HEK293T (cell line): ENCODE measurements around the gene UBL4A.

Source experiments
- CTCF ChIA-PET: fragments of 350-600 bp; formaldehyde crosslinking; extraction: SDS; loops from one replicate; lab custom pipeline; 2021; ENCODE audit warnings: antibody characterized with exemption, inconsistent platforms; lab: Yijun Ruan, JAX
- POLR2A ChIA-PET: fragments of 350-600 bp; formaldehyde crosslinking; extraction: SDS; loops from one replicate; lab custom pipeline; 2020; ENCODE audit warnings: antibody characterized with exemption, inconsistent platforms; lab: Yijun Ruan, JAX
- DNase-seq: peaks from one replicate; pipeline ENCODE4 v3.0.0; 2012; ENCODE audit warnings: mixed read lengths; ENCODE audit errors: extremely low spot score
- ARNT ChIP-seq: fragments of 450-650 bp; IDR thresholded peaks from 2 replicates; pipeline ENCODE4 v1.6.1; 2017; ENCODE audit warnings: mild to moderate bottlenecking
- BHLHE40 ChIP-seq: fragments of 450-650 bp; IDR thresholded peaks from 2 replicates; pipeline ENCODE4 v1.6.1; 2016; ENCODE audit warnings: mild to moderate bottlenecking, moderate library complexity, borderline replicate concordance
- CTBP1 ChIP-seq: fragments of 450-650 bp; IDR thresholded peaks from 2 replicates; pipeline ENCODE4 v1.6.1; 2016; ENCODE audit warnings: borderline replicate concordance
- ELF4 ChIP-seq: fragments of 450-650 bp; IDR thresholded peaks from 2 replicates; pipeline ENCODE4 v1.6.1; 2017; ENCODE audit warnings: antibody characterized with exemption
- FOXA1 ChIP-seq: fragments of 450-650 bp; IDR thresholded peaks from 2 replicates; pipeline ENCODE4 v1.6.1; 2016; ENCODE audit warnings: mild to moderate bottlenecking
- FOXK2 ChIP-seq: fragments of 450-650 bp; IDR thresholded peaks from 2 replicates; pipeline ENCODE4 v1.6.1; 2016; ENCODE audit warnings: mild to moderate bottlenecking
- FOXM1 ChIP-seq: fragments of 450-650 bp; IDR thresholded peaks from 2 replicates; pipeline ENCODE4 v1.6.1; 2017; ENCODE audit warnings: mild to moderate bottlenecking, borderline replicate concordance
- HDGF ChIP-seq: fragments of 450-650 bp; IDR thresholded peaks from 2 replicates; pipeline ENCODE4 v1.6.1; 2017; ENCODE audit warnings: antibody characterized with exemption, borderline replicate concordance
- L3MBTL2 ChIP-seq: fragments of 450-650 bp; conservative IDR thresholded peaks from 2 replicates; pipeline ENCODE4 v1.6.1; 2016; ENCODE audit warnings: mild to moderate bottlenecking
- LEF1 ChIP-seq: fragments of 450-650 bp; IDR thresholded peaks from 2 replicates; pipeline ENCODE4 v1.6.1; 2017; ENCODE audit warnings: mild to moderate bottlenecking, borderline replicate concordance
- NFRKB ChIP-seq: fragments of 450-650 bp; IDR thresholded peaks from 2 replicates; pipeline ENCODE4 v1.6.1; 2016; ENCODE audit warnings: mild to moderate bottlenecking, moderate library complexity
- PKNOX1 ChIP-seq: fragments of 450-650 bp; IDR thresholded peaks from 2 replicates; pipeline ENCODE4 v1.6.1; 2016
- SP1 ChIP-seq: fragments of 450-650 bp; IDR thresholded peaks from 2 replicates; pipeline ENCODE4 v1.6.1; 2017
- SUZ12 ChIP-seq: fragments of 450-650 bp; IDR thresholded peaks from 2 replicates; pipeline ENCODE4 v1.6.1; 2016; ENCODE audit warnings: mild to moderate bottlenecking
- TARDBP ChIP-seq: fragments of 450-650 bp; IDR thresholded peaks from 2 replicates; pipeline ENCODE4 v1.6.1; 2016
- ZNF384 ChIP-seq: fragments of 450-650 bp; IDR thresholded peaks from 2 replicates; pipeline ENCODE4 v1.6.1; 2016

Gene UBL4A

DNA sequence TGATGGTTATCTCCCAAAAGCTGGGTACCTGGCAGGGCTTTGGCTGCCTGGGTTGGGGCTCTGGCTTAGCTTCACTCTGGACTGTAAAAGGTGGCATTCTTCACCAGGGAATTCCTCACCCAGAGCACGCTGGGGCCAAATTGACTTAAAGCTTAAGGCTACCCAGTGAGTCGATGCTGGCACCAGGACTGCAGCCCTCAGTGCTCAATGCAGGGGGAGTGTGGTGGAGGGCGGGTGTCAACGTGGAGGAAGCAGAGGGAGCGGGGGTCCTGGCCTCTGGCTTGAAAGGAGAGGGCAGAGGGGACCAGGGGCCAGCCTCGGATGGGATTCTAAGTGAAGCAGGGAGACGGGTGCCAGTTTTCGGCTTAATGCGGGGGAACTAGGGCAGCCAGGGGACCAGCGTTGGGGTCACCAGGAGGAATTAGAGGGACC lies 42.9 kb downstream of the UBL4A start:
- TF ChIP-seq ZNF384 (no peak), CTBP1 (no peak), FOXA1 (no peak)
- POLR2A ChIA-PET = interaction anchor here (0.7 to 2.4 kb wide), 9 partner anchors 8 to 46 kb away, joined by 3 to 8 read pairs (median 4); partner anchors contain the start of gene ATP6AP1
- CTCF ChIA-PET = interaction anchor here (0.5 kb wide), 1 partner anchor 18 kb away, joined by 8 read pairs; no protein-coding TSS in a partner anchor
- DNase-seq = peak; percentile 31

DNA sequence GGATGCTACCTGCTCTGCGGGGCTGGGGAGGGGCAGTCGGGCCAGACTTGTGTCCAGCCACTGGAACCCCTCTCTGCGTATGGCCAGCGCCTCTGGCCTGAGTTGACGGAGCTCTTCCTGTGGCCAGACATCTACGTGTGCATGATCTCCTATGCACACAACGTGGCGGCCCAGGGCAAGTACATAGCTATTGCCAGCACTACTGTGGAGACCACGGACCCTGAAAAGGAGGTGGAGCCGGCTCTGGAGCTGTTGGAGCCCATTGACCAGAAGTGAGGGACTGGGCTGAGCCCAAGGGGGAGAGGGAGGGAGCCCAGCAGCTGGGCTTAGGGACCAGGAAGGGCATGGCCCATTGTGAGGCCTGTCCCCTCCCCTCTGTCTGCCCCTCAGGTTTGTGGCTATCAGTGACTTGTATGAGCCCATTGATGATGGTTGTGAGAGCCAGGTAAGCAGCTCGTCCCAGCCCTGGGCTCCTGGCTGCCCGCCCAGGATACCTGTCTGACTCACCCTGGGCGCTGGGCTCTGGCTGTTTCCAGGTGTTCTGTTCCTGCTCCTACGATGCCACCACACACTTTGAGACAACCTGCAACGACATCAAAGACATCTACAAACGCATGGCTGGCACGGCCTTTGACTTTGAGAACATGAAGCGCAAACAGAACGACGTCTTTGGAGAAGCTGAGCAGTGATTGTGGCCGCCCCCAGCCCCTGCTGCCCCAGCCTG lies 44.3 kb downstream of the UBL4A start:
- ChIA-PET CTCF (no interaction called here), POLR2A (interaction anchor here (0.7 to 1.7 kb wide), 9 partner anchors 9 to 47 kb away, joined by 3 to 6 read pairs (median 4); partner anchors contain the start of genes RPL10 and UBL4A)
- TF ChIP-seq ZNF384 (no peak), SP1 (no peak), CTBP1 (no peak), ARNT (no peak), BHLHE40 (no peak), SUZ12 (no peak), NFRKB (no peak), FOXA1 (no peak), PKNOX1 (no peak), FOXM1 (no peak), ELF4 (no peak), TARDBP (no peak), LEF1 (no peak), L3MBTL2 (no peak), HDGF (no peak), FOXK2 (no peak)
- DNase-seq = no peak

DNA sequence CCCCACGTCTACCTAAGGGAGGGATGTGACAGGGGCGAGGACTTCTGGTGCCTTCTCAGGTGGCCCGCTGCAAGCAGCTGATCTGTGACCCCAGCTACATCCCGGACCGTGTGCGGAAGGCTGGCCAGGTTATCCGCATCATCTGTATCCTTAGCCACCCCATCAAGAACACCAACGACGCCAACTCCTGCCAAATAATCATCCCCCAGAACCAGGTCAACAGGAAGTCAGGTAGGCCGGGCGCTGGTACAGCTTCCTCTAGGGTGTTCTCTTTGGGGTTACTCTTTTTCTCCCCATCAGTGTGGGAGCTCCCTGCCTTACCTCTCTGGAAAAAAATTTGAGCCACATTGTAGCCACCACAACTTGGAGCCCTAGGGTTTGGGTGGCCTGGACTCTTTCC lies 44.9 kb downstream of the UBL4A start:
- TF ChIP-seq CTBP1 = no peak
- no peak for DNase-seq
- ChIA-PET CTCF (no interaction called here), POLR2A (interaction anchor here (0.7 to 1.7 kb wide), 8 partner anchors 11 to 86 kb away, joined by 3 to 6 read pairs (median 4); partner anchors contain the start of gene RPL10)

DNA sequence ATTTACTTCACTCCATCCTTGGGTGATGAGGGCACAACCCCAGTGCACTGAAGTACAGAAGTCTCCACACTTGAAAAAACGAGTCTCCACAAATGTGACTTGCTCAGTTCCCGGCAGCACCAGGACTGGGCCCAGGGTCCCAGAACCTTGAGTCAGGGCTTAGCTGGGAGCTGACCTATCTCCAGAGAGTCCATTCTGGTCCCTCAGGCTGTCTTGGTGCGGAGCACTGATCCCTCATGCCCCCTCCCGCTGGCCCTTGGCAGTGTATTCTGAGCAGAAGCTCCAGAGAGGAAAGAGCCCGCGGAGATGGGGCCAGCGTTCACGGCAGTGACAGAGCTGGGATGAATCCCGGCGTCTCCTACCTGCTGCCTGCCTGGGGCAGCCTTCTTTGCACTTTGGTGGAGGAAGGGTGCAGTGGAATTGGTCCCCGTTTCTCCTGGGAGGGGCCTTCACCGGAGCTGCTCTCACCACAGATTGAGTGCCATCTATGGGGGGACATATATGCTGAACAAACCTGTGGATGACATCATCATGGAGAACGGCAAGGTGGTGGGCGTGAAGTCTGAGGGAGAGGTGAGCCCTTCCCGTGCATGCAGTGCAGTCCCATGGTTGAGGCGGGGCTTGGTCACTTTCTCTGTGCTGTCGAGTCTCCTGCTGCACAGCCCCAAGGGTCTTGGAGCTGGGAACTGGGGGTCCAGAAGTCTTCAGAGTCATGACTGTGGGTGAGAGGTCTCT lies 45.6 kb downstream of the UBL4A start:
- TF ChIP-seq ELF4 (no peak), LEF1 (no peak), FOXK2 (no peak)
- ChIA-PET CTCF (no interaction called here), POLR2A (interaction anchor here (1.0 to 1.7 kb wide), 4 partner anchors 13 to 87 kb away, joined by 3 to 6 read pairs (median 4); no protein-coding TSS in a partner anchor)
- no peak for DNase-seq

DNA sequence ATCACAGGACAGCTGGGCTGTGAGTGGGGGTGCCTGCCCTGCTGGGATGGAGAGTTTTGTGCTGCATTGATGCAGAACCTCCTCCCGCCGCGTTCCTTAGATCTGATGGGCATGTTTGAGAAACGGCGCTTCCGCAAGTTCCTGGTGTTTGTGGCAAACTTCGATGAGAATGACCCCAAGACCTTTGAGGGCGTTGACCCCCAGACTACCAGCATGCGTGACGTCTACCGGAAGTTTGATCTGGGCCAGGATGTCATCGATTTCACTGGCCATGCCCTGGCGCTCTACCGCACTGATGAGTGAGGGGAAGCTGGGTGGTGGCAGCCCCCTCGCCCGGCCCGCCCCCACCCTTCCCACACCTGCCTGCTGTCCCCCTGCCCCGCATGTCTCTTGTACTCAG lies 46.6 kb downstream of the UBL4A start:
- DNase-seq = no peak
- POLR2A ChIA-PET = interaction anchor here (1.5 kb wide), 1 partner anchor 9 kb away, joined by 3 read pairs; no protein-coding TSS in a partner anchor
- CTCF ChIA-PET = no interaction called here
- TF ChIP-seq SP1 (no peak), NFRKB (no peak), FOXM1 (no peak)

- no peak for TF ChIP-seq SUZ12
- TF ChIP-seq LEF1 = no peak
- no peak for TF ChIP-seq FOXM1
- TF ChIP-seq FOXK2 = no peak
- TF ChIP-seq CTBP1 = no peak
- TF ChIP-seq FOXA1 = no peak
- TF ChIP-seq ELF4 = no peak
- no peak for TF ChIP-seq SP1
- TF ChIP-seq PKNOX1 = no peak
- TF ChIP-seq BHLHE40 = no peak
- no peak for TF ChIP-seq NFRKB
- TF ChIP-seq ARNT = no peak
- no peak for TF ChIP-seq L3MBTL2
- TF ChIP-seq HDGF = no peak
- TF ChIP-seq ZNF384 = no peak
- no peak for TF ChIP-seq TARDBP
- no peak for DNase-seq
- ChIA-PET CTCF (no interaction called here), POLR2A (interaction anchor here (0.8 to 1.5 kb wide), 4 partner anchors 10 to 52 kb away, joined by 3 to 5 read pairs (median 4); partner anchors contain the start of genes ATP6AP1 and SLC10A3)
Measured at GRCh38 chrX:154437971-154438893, 48.2 kb downstream of the UBL4A start.
